ENCODE measurements around the gene RTEL1. TPM values are rescaled to one million over a fixed set of nuclear protein-coding genes. Genes with fewer than 3 reads are reported as not detected.

Gene RTEL1
- 43.0 and 56.2 TPM in 2 replicates for total RNA-seq (2014; rRNA removed)
- percentile 79 among the genes with signal in this experiment for Bru-seq, nascent RNA
- BruChase-seq, experiment 1, labeled RNA remaining after a 6-hour chase = percentile 86 among the genes with signal in this experiment
- percentile 73 among the genes with signal in this experiment for BruChase-seq, experiment 2, labeled RNA remaining after a 2-hour chase
- long read RNA-seq, full-length matches to known transcripts = 4 of 62 reads
- long read RNA-seq, partial matches to known transcripts = 39 of 62 reads
- long read RNA-seq, other reads (novel, unspliced or antisense) = 19 of 62 reads

DNA sequence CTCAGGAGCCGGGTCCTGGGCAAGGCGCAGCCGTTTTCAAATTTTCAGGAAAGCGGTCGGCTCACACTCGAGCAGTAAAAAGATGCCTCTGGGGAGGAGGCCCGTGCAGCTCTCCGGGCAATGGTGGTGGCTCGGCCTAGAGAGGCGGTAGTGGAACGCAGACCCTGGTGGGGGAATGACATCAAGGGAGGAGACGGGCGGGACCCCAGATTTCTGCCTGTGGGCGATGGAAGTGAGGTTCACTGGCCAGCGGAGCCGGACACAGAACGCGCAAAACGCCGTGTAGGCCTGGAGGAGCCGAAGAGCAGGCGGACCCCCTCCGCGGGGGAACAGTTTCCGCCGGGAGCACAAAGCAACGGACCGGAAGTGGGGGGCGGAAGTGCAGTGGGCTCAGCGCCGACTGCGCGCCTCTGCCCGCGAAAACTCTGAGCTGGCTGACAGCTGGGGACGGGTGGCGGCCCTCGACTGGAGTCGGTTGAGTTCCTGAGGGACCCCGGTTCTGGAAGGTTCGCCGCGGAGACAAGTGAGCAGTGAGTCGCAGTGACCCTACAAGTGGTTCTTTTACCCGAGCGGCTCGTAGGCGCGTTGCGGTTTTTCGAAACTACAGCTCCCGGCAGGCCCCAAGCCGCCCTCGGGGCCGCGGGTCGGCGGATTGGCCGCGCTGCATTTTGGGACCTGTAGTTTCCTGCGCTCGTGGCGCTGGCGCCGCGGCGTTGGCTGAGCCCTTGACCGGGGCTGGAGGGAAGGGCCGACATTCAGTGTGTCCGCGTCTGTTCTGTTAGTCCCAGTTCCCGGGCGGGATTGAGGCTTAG, at the start of gene RTEL1:
RTEL1 (plus strand) TSS at position 376 of the 812 bp plus-strand sequence. CDS start 1,091 bp downstream, outside the sequence.
- Histone ChIP-seq H3K4me1 (ENCODE audit: insufficient read depth, low read length) (peaks cover 9% of the 10 kb centered on the region; the same call in 1 of the 2 replicates), H3K9me2 (replicated peaks; ENCODE audit: low read length) (no peaks in the 10 kb centered on the region), H4K20me1 (ENCODE audit: low read length) (no peaks in the 10 kb centered on the region), H3K36me3 (ENCODE audit: low read depth, low read length) (peaks cover 25% of the 10 kb centered on the region; the same call in 1 of the 2 replicates), H3K9ac (ENCODE audit: low read length) (peak within 1 kb of the TSS; percentile 86), H3K4me3 (ENCODE audit: low read length) (peak within 1 kb of the TSS; percentile 91), H3K27me3 (ENCODE audit: low read length) (no peaks in the 10 kb centered on the region), H3K4me2 (ENCODE audit: low read length) (peak within 1 kb of the TSS; percentile 95), H3K79me2 (ENCODE audit: low read length) (peaks cover 25% of the 10 kb centered on the region), H3K27ac (ENCODE audit: low read length) (peak within 1 kb of the TSS; percentile 41), H3F3A (ENCODE audit: low read length, unreplicated experiment) (no peaks in the 10 kb centered on the region), H2AFZ (ENCODE audit: low read length) (peak within 1 kb of the TSS; percentile 92), H3K9me3 (ENCODE audit: low read length) (no peaks in the 10 kb centered on the region)
- no TSS peak for BruUV-seq (replicated peaks)
- POLR2A ChIA-PET (ENCODE audit: unreplicated experiment) = interaction anchor here (0.5 to 1.0 kb wide), 7 partner anchors 16 to 138 kb away, joined by 3 to 21 read pairs (median 3); partner anchors contain the start of genes HELZ2 and PPDPF
- TF ChIP-seq EZH2phosphoT487 (IDR thresholded peaks at IDR 0.05; ENCODE audit: borderline replicate concordance, low read length) (no peak), EZH2 (IDR thresholded peaks at IDR 0.05; ENCODE audit: low read length, unreplicated experiment) (no peak), CTCF (conservative IDR thresholded peaks at IDR 0.05; ENCODE audit: low read depth, low read length) (no peak)
- intact Hi-C loops (cut with micrococcal nuclease) = loop anchor here (2.0 kb wide), 2 partner anchors 25 to 29 kb away; no protein-coding TSS in a partner anchor
- peak; percentile 93 for DNase-seq
- CTCF ChIA-PET = interaction anchor here (0.6 to 0.7 kb wide), 3 partner anchors 16 to 82 kb away, joined by 3 to 4 read pairs (median 4); no protein-coding TSS in a partner anchor
- peak; percentile 97 for ATAC-seq

GRCh38 chr20:63610581-63611435, 47.3 kb upstream of the RTEL1 start:
- intact Hi-C loops (cut with micrococcal nuclease) = no loop called here
- no peak overlapping the region for H3K27ac ChIP-seq (ENCODE audit: low read length)
- no peaks in the 10 kb centered on the region for H3F3A ChIP-seq (ENCODE audit: low read length, unreplicated experiment)
- no peak overlapping the region for H3K9ac ChIP-seq (ENCODE audit: low read length)
- BruUV-seq (replicated peaks) = no TSS peak
- H3K9me2 ChIP-seq (replicated peaks; ENCODE audit: low read length) = no peaks in the 10 kb centered on the region
- no peak for DNase-seq
- H3K27me3 ChIP-seq (ENCODE audit: low read length) = no peaks in the 10 kb centered on the region
- H3K36me3 ChIP-seq (ENCODE audit: low read depth, low read length) = peaks cover 8% of the 10 kb centered on the region
- no peak overlapping the region for H2AFZ ChIP-seq (ENCODE audit: low read length)
- no peaks in the 10 kb centered on the region for H3K4me1 ChIP-seq (ENCODE audit: insufficient read depth, low read length)
- TF ChIP-seq EZH2 (IDR thresholded peaks at IDR 0.05; ENCODE audit: low read length, unreplicated experiment) (no peak), EZH2phosphoT487 (IDR thresholded peaks at IDR 0.05; ENCODE audit: borderline replicate concordance, low read length) (no peak), CTCF (conservative IDR thresholded peaks at IDR 0.05; ENCODE audit: low read depth, low read length) (no peak)
- ChIA-PET CTCF (no interaction called here), POLR2A (ENCODE audit: unreplicated experiment) (no interaction called here)
- ATAC-seq = no peak
- H3K79me2 ChIP-seq (ENCODE audit: low read length) = 0 out of 2 replicates have a peak, but pooled peaks cover 4% of the 10 kb centered on the region
- no peaks in the 10 kb centered on the region for H4K20me1 ChIP-seq (ENCODE audit: low read length)
- H3K4me3 ChIP-seq (ENCODE audit: low read length) = no peak overlapping the region
- no peak overlapping the region for H3K4me2 ChIP-seq (ENCODE audit: low read length)
- H3K9me3 ChIP-seq (ENCODE audit: low read length) = no peaks in the 10 kb centered on the region
